BE2C (cell line): Measurements from ENCODE around the gene ALKAL2.

ENCODE experiments used
- DNase-seq: peaks from one replicate; pipeline ENCODE4 v3.0.0-alpha.2; 2020
- H3K27me3 ChIP-seq: fragments of 250-450 bp; sonication (Bioruptor Pico); 2 replicates; pipeline ENCODE4 v1.5.1; 2020; ENCODE audit warnings: mild to moderate bottlenecking
- H3K36me3 ChIP-seq: fragments of 250-450 bp; sonication (Bioruptor Pico); 2 replicates; pipeline ENCODE4 v1.5.1; 2020; ENCODE audit warnings: mild to moderate bottlenecking
- H3K4me1 ChIP-seq: fragments of 250-450 bp; sonication (Bioruptor Pico); 2 replicates; pipeline ENCODE4 v1.5.1; 2020
- H3K4me3 ChIP-seq: 2 replicates; pipeline ENCODE4 v1.5.1; 2011; ENCODE audit warnings: low read depth, low read length
- H3K9me3 ChIP-seq: fragments of 250-450 bp; sonication (Bioruptor Pico); 2 replicates; pipeline ENCODE4 v1.5.1; 2020
- CTCF ChIP-seq: IDR thresholded peaks from 2 replicates; pipeline ENCODE4 v1.5.1; 2012; ENCODE audit warnings: mild to moderate bottlenecking, low read depth, low read length

The ALKAL2 gene

GRCh38 chr2:248724-249123 is 39.2 kb downstream of the ALKAL2 start:
- no peak for DNase-seq
- no peak overlapping the region for H3K4me3 ChIP-seq
- H3K36me3 ChIP-seq = no peaks in the 10 kb centered on the region

GRCh38 chr2:246489-247144 is 41.3 kb downstream of the ALKAL2 start:
- no peaks in the 10 kb centered on the region for H3K4me1 ChIP-seq
- no peaks in the 10 kb centered on the region for H3K36me3 ChIP-seq
- no peak overlapping the region for H3K4me3 ChIP-seq
- H3K27me3 ChIP-seq = no peaks in the 10 kb centered on the region
- peak; percentile 19 for DNase-seq
- peak; percentile 51 for TF ChIP-seq CTCF
- H3K9me3 ChIP-seq = no peaks in the 10 kb centered on the region

More at GRCh38 chr2:248724-249123, 39.2 kb downstream of the ALKAL2 start:
- H3K27me3 ChIP-seq = no peaks in the 10 kb centered on the region
- H3K4me1 ChIP-seq = no peaks in the 10 kb centered on the region
- no peaks in the 10 kb centered on the region for H3K9me3 ChIP-seq
- no peak for TF ChIP-seq CTCF

- Histone ChIP-seq H3K4me1 (no peaks in the 10 kb centered on the region), H3K27me3 (no peaks in the 10 kb centered on the region), H3K9me3 (no peaks in the 10 kb centered on the region), H3K4me3 (no peak overlapping the region), H3K36me3 (no peaks in the 10 kb centered on the region)
- DNase-seq = no peak
- no peak for TF ChIP-seq CTCF
Measured at GRCh38 chr2:244547-244946, 43.3 kb downstream of the ALKAL2 start.

GRCh38 chr2:238869-239268 is 49.0 kb downstream of the ALKAL2 start:
- DNase-seq = no peak
- no peak for TF ChIP-seq CTCF
- H3K4me3 ChIP-seq = no peak overlapping the region
- no peaks in the 10 kb centered on the region for H3K9me3 ChIP-seq
- H3K36me3 ChIP-seq = no peaks in the 10 kb centered on the region
- H3K4me1 ChIP-seq = no peaks in the 10 kb centered on the region
- H3K27me3 ChIP-seq = no peaks in the 10 kb centered on the region

GRCh38 chr2:238431-238830 is 49.5 kb downstream of the ALKAL2 start:
- H3K4me3 ChIP-seq = no peak overlapping the region
- H3K4me1 ChIP-seq = no peaks in the 10 kb centered on the region
- no peak for TF ChIP-seq CTCF
- no peaks in the 10 kb centered on the region for H3K9me3 ChIP-seq
- H3K27me3 ChIP-seq = no peaks in the 10 kb centered on the region
- H3K36me3 ChIP-seq = no peaks in the 10 kb centered on the region
- DNase-seq = no peak

GRCh38 chr2:237878-238277 is 50.0 kb downstream of the ALKAL2 start:
- TF ChIP-seq CTCF = no peak
- DNase-seq = no peak
- H3K36me3 ChIP-seq = no peaks in the 10 kb centered on the region
- no peak overlapping the region for H3K4me3 ChIP-seq
- no peaks in the 10 kb centered on the region for H3K4me1 ChIP-seq
- H3K9me3 ChIP-seq = no peaks in the 10 kb centered on the region
- H3K27me3 ChIP-seq = no peaks in the 10 kb centered on the region
